DND-41 (cell line): Measurements from ENCODE around the gene TMTC2.

Experiments used
- ATAC-seq: fragments of 200-7000 bp; cut with Tn5 transposase; 3 replicates; pipeline ENCODE4 v1.9.1; 2021; ENCODE audit warnings: low read depth; ENCODE audit not compliant: insufficient read depth
- DNase-seq: peaks from one replicate; pipeline ENCODE4 v3.0.0-alpha.2; 2020
- H2AFZ ChIP-seq: 2 replicates; pipeline ENCODE4 v1.6.0; 2012; ENCODE audit warnings: low read depth, low read length
- H3K27ac ChIP-seq: 2 replicates; pipeline ENCODE4 v1.5.1; 2012; ENCODE audit warnings: low read length, inconsistent platforms
- H3K27me3 ChIP-seq: fragments of 200-600 bp; sonication (generic); 2 replicates; pipeline ENCODE4 v1.6.0; 2012; ENCODE audit warnings: low read length, mild to moderate bottlenecking, inconsistent platforms; ENCODE audit not compliant: insufficient read depth, poor library complexity
- H3K36me3 ChIP-seq: 2 replicates; pipeline ENCODE4 v1.5.1; 2012; ENCODE audit warnings: low read length, inconsistent platforms; ENCODE audit not compliant: insufficient read depth
- H3K4me1 ChIP-seq: 2 replicates; pipeline ENCODE4 v1.5.1; 2012; ENCODE audit warnings: mild to moderate bottlenecking, low read length; ENCODE audit not compliant: insufficient read depth
- H3K4me2 ChIP-seq: 2 replicates; pipeline ENCODE4 v1.6.0; 2012; ENCODE audit warnings: mild to moderate bottlenecking, moderate library complexity, low read length, inconsistent platforms; ENCODE audit not compliant: insufficient read depth
- H3K4me3 ChIP-seq, 2 experiments: fragments of 200-600 bp in 1 of 2; shearing (Covaris generic) in 1 of 2; 2 replicates each; pipeline ENCODE4 v1.5.1; 2012 to 2016; ENCODE audit warnings: inconsistent platforms in 2 of 2, low read length in 2 of 2, mild to moderate bottlenecking in 2 of 2, low read depth in 1 of 2, moderate library complexity in 1 of 2
- H3K79me2 ChIP-seq: 2 replicates; pipeline ENCODE4 v1.6.0; 2012; ENCODE audit warnings: low read length, inconsistent platforms; ENCODE audit not compliant: insufficient read depth
- H3K9ac ChIP-seq: 2 replicates; pipeline ENCODE4 v1.6.0; 2012; ENCODE audit warnings: low read depth, mild to moderate bottlenecking, inconsistent platforms, low read length, moderate library complexity
- H3K9me3 ChIP-seq: 2 replicates; pipeline ENCODE4 v1.5.1; 2012; ENCODE audit warnings: low read length, moderate library complexity, mild to moderate bottlenecking, inconsistent platforms; ENCODE audit not compliant: insufficient read depth, severe bottlenecking
- H4K20me1 ChIP-seq: 2 replicates; pipeline ENCODE4 v1.6.0; 2012; ENCODE audit warnings: low read length; ENCODE audit not compliant: insufficient read depth
- EZH2 ChIP-seq: IDR thresholded peaks from 3 replicates; pipeline ENCODE4 v1.6.1; 2012; ENCODE audit warnings: borderline replicate concordance, low read depth, mild to moderate bottlenecking, moderate library complexity, low read length, inconsistent platforms; ENCODE audit not compliant: severe bottlenecking
- TF ChIP-seq, protein P1 (sequence below): IDR thresholded peaks from 2 replicates; pipeline ENCODE4 v1.5.1; 2012; ENCODE audit warnings: borderline replicate concordance, low read length, moderate library complexity, mild to moderate bottlenecking; ENCODE audit not compliant: poor library complexity, severe bottlenecking; ENCODE audit errors: extremely low read depth

Gene TMTC2

DNA sequence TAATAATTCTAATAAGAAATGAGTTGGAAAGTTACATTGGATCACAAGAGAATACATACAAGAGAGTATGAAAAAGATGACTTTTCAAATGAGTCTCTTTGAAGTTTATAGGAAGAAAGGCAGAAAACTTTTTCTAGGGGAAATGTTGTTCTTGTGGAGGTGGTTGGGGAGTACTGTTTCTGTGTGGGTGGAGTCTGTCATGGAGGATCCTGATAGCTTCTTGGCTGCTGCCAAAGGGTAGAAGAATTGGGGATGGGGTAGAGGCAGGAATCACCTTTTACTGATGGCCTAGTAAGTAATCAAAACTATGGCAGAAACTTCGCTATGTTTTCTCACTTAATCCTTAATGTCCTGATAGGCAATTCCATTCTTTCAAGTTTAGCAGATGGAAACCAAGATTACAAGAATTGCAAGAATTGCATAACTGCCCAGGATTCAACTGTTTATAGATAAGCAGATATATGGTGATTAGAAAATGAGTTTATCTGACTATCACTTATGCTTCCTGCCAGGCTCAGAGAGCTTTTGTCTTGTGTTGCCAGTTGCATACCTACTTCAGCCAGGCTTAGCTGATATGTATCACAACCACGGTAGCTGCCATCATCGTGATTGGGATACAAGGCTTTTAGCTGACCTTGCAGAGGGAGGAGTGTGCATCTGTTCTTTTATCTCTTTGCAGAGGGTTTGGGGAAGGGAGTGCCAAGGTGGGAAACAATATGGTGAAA, 463.9 kb downstream of the TMTC2 start:
- DNase-seq (no peak), ATAC-seq (no peak)
- Histone ChIP-seq H3K9ac (no peak overlapping the region), H4K20me1 (no peaks in the 10 kb centered on the region), H3K4me1 (no peaks in the 10 kb centered on the region), H3K79me2 (no peaks in the 10 kb centered on the region), H3K4me2 (no peak overlapping the region), H2AFZ (no peak overlapping the region), H3K4me3 (no peak overlapping the region), H3K27me3 (no peaks in the 10 kb centered on the region), H3K36me3 (no peaks in the 10 kb centered on the region), H3K9me3 (no peaks in the 10 kb centered on the region), H3K27ac (no peak overlapping the region)
- TF ChIP-seq EZH2 = no peak
- TF ChIP-seq, protein P1, sequence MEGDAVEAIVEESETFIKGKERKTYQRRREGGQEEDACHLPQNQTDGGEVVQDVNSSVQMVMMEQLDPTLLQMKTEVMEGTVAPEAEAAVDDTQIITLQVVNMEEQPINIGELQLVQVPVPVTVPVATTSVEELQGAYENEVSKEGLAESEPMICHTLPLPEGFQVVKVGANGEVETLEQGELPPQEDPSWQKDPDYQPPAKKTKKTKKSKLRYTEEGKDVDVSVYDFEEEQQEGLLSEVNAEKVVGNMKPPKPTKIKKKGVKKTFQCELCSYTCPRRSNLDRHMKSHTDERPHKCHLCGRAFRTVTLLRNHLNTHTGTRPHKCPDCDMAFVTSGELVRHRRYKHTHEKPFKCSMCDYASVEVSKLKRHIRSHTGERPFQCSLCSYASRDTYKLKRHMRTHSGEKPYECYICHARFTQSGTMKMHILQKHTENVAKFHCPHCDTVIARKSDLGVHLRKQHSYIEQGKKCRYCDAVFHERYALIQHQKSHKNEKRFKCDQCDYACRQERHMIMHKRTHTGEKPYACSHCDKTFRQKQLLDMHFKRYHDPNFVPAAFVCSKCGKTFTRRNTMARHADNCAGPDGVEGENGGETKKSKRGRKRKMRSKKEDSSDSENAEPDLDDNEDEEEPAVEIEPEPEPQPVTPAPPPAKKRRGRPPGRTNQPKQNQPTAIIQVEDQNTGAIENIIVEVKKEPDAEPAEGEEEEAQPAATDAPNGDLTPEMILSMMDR = no peak

GRCh38 chr12:83153177-83153576, 466.5 kb downstream of the TMTC2 start:
- DNase-seq (no peak), ATAC-seq (no peak)
- Histone ChIP-seq H3K4me2 (no peak overlapping the region), H3K4me1 (no peaks in the 10 kb centered on the region), H3K27me3 (no peaks in the 10 kb centered on the region), H3K36me3 (no peaks in the 10 kb centered on the region), H3K27ac (no peak overlapping the region), H3K79me2 (no peaks in the 10 kb centered on the region), H3K9me3 (no peaks in the 10 kb centered on the region), H3K4me3 (no peak overlapping the region), H3K9ac (no peak overlapping the region), H2AFZ (no peak overlapping the region), H4K20me1 (no peaks in the 10 kb centered on the region)
- no peak for TF ChIP-seq EZH2
- TF ChIP-seq, protein P1 = no peak

DNA sequence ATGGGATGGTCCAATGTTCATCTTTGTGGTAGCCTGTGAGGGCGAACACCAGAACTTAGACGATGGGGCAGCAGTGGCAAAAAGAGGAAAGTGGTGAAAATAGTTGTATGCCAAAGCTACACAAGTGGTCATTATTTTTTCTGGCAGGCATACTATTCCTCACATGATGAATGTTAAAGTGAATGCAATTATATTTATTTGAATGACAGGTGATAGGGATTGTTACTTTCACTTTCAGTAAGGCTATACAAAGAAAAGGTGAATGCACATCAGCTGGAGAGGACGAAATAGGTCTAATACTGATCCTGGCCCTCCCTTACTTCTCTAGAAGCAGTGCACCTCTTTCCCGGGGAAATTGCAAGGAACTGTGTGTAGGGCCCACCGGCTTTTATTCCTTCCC, 470.1 kb downstream of the TMTC2 start:
- Histone ChIP-seq H3K4me1 (no peaks in the 10 kb centered on the region), H4K20me1 (no peaks in the 10 kb centered on the region), H3K9ac (no peak overlapping the region), H3K9me3 (no peaks in the 10 kb centered on the region), H2AFZ (no peak overlapping the region), H3K36me3 (no peaks in the 10 kb centered on the region), H3K4me2 (no peak overlapping the region), H3K27ac (no peak overlapping the region), H3K27me3 (no peaks in the 10 kb centered on the region), H3K79me2 (no peaks in the 10 kb centered on the region), H3K4me3 (no peak overlapping the region)
- no peak for TF ChIP-seq EZH2
- TF ChIP-seq, protein P1 = no peak
- ATAC-seq (no peak), DNase-seq (no peak)

- DNase-seq = no peak
- H3K9me3 ChIP-seq = no peaks in the 10 kb centered on the region
- H2AFZ ChIP-seq = no peak overlapping the region
- H3K9ac ChIP-seq = no peak overlapping the region
- ATAC-seq = no peak
- H3K4me3 ChIP-seq = no peak overlapping the region
- no peak for TF ChIP-seq EZH2
- TF ChIP-seq, protein P1 = no peak
- H3K4me2 ChIP-seq = no peak overlapping the region
- no peaks in the 10 kb centered on the region for H4K20me1 ChIP-seq
- H3K27me3 ChIP-seq = no peaks in the 10 kb centered on the region
- H3K4me1 ChIP-seq = no peaks in the 10 kb centered on the region
- H3K27ac ChIP-seq = no peak overlapping the region
- no peaks in the 10 kb centered on the region for H3K79me2 ChIP-seq
- H3K36me3 ChIP-seq = no peaks in the 10 kb centered on the region
These were observed 470.9 kb downstream of the TMTC2 start for GRCh38 chr12:83157604-83158003.
